Endothelial cell of umbilical vein (primary cell): ENCODE measurements around the gene SIGLEC9. TPM values are rescaled to one million over a fixed set of nuclear protein-coding genes. Genes with fewer than 3 reads are reported as not detected.

Experiments used
- BruUV-seq: library from RNA; stranded (reverse); fragments of 400-500 nt; replicated peaks from 2 replicates; lab custom pipeline; 2021; lab: Mats Ljungman, UMichigan
- CTCF ChIA-PET: fragments of 300-600, 350-600 bp; sonication (Branson Sonifier 250); formaldehyde crosslinking; loops from one replicate; lab custom pipeline; 2021; ENCODE audit warnings: antibody characterized with exemption, inconsistent platforms; lab: Charles Lee
- POLR2A ChIA-PET: fragments of 300-600, 350-600 bp; sonication (Branson Sonifier 250); formaldehyde crosslinking; loops from one replicate; lab custom pipeline; 2021; ENCODE audit warnings: antibody characterized with exemption, inconsistent platforms; lab: Charles Lee
- DNase-seq: peaks from one replicate; pipeline ENCODE4 v3.0.0-alpha.2; 2011; ENCODE audit warnings: low read depth, low spot score
- FAIRE-seq: peaks from 2 replicates; lab custom pipeline; 2011; peaks lifted over from hg19 to GRCh38; lab: Jason Lieb, UNC
- H2AFZ ChIP-seq: 2 replicates; pipeline ENCODE4 v1.6.0; 2012; ENCODE audit warnings: low read depth, low read length, control low read depth, inconsistent platforms
- H3K27ac ChIP-seq: 2 replicates; pipeline ENCODE4 v1.5.1; 2011; ENCODE audit warnings: low read depth, mild to moderate bottlenecking, control low read depth, low read length, moderate library complexity; ENCODE audit not compliant: insufficient read depth
- H3K27me3 ChIP-seq, 2 experiments: 2 replicates each; pipeline versions ENCODE4 v1.6.0 to v1.6.1; 2011; ENCODE audit warnings: low read length in 2 of 2, mixed read lengths in 1 of 2; ENCODE audit not compliant: control insufficient read depth in 2 of 2, insufficient read depth in 2 of 2
- H3K36me3 ChIP-seq, 2 experiments: 2 replicates in 1 of 2; 3 replicates in 1 of 2; pipeline ENCODE4 v1.5.1; 2011; ENCODE audit warnings: low read length in 2 of 2, mild to moderate bottlenecking in 1 of 2, moderate library complexity in 1 of 2; ENCODE audit not compliant: control insufficient read depth in 2 of 2, insufficient read depth in 2 of 2; ENCODE audit errors: extremely low read depth in 1 of 2
- H3K4me1 ChIP-seq: 3 replicates; pipeline ENCODE4 v1.5.1; 2011; ENCODE audit warnings: mild to moderate bottlenecking, low read length; ENCODE audit not compliant: control insufficient read depth, insufficient read depth; ENCODE audit errors: extremely low read depth
- H3K4me2 ChIP-seq: 2 replicates; pipeline ENCODE4 v1.6.1; 2011; ENCODE audit warnings: low read length, control low read depth, mixed read lengths; ENCODE audit not compliant: insufficient read depth
- H3K4me3 ChIP-seq, 3 experiments: fragments of 200-600 bp in 1 of 3; sonication (generic), shearing (Covaris generic) in 1 of 3; replicated peaks in 1 of 3; 2 replicates each; pipeline ENCODE4 v1.5.1; 2011 to 2016; ENCODE audit warnings: control low read depth in 3 of 3, low read length in 3 of 3, mild to moderate bottlenecking in 2 of 3, inconsistent platforms in 1 of 3, low read depth in 1 of 3, moderate library complexity in 1 of 3; ENCODE audit not compliant: insufficient read depth in 1 of 3
- H3K79me2 ChIP-seq: 2 replicates; pipeline ENCODE4 v1.6.0; 2012; ENCODE audit warnings: low read length, inconsistent platforms; ENCODE audit not compliant: control insufficient read depth, insufficient read depth
- H3K9ac ChIP-seq: replicated peaks from 2 replicates; pipeline ENCODE3; 2011; ENCODE audit warnings: low read length, control low read depth; ENCODE audit not compliant: insufficient read depth; ENCODE audit errors: extremely low read depth
- H3K9me1 ChIP-seq: replicated peaks from 3 replicates; pipeline ENCODE4 v1.6.0; 2011; ENCODE audit warnings: mild to moderate bottlenecking, low read length; ENCODE audit not compliant: control insufficient read depth, insufficient read depth; ENCODE audit errors: extremely low read depth
- H3K9me3 ChIP-seq: replicated peaks from 2 replicates; pipeline ENCODE4 v1.5.1; 2012; ENCODE audit warnings: low read length, inconsistent platforms; ENCODE audit not compliant: control insufficient read depth, insufficient read depth
- H4K20me1 ChIP-seq: replicated peaks from 2 replicates; pipeline ENCODE3; 2011; ENCODE audit warnings: mild to moderate bottlenecking, low read length; ENCODE audit not compliant: control insufficient read depth, insufficient read depth; ENCODE audit errors: extremely low read depth
- EZH2 ChIP-seq: IDR thresholded peaks from 2 replicates; pipeline ENCODE4 v1.6.1; 2012; ENCODE audit warnings: borderline replicate concordance, low read depth, mild to moderate bottlenecking, moderate library complexity, low read length, inconsistent platforms; ENCODE audit not compliant: severe bottlenecking
- FOS ChIP-seq: IDR thresholded peaks from 2 replicates; pipeline ENCODE4 v1.6.1; 2011; ENCODE audit warnings: mild to moderate bottlenecking, low read length, moderate library complexity, borderline replicate concordance; ENCODE audit not compliant: insufficient read depth
- GATA2 ChIP-seq: IDR thresholded peaks from 2 replicates; pipeline ENCODE4 v1.7.0; 2011; ENCODE audit warnings: low read depth, mild to moderate bottlenecking, moderate library complexity, mixed read lengths, low read length; ENCODE audit not compliant: insufficient read length, insufficient read depth
- JUN ChIP-seq: IDR thresholded peaks from 2 replicates; pipeline ENCODE4 v1.6.1; 2011; ENCODE audit warnings: borderline replicate concordance, low read depth; ENCODE audit not compliant: insufficient read length, insufficient read depth
- MYC ChIP-seq: IDR thresholded peaks from one replicate; pipeline ENCODE4 v1.6.1; 2011; ENCODE audit warnings: mild to moderate bottlenecking, low read depth, low read length
- POLR2A ChIP-seq: IDR thresholded peaks from 2 replicates; pipeline ENCODE4 v1.6.1; 2012; ENCODE audit warnings: low read depth, mild to moderate bottlenecking, control low read depth, low read length
- POLR2AphosphoS5 ChIP-seq: IDR thresholded peaks from 2 replicates; pipeline ENCODE4 v1.6.1; 2012; ENCODE audit warnings: low read depth, mild to moderate bottlenecking, control low read depth, low read length, moderate library complexity; ENCODE audit not compliant: insufficient read depth
- dilution Hi-C: fragments of 300-500 bp; cut with MboI; formaldehyde crosslinking; loops from one replicate; pipeline ENCODE4 v1.15.0; 2019; ENCODE audit warnings: low sequenced_read_pairs; ENCODE audit not compliant: extremely low pct_ligation_motif_present
- intact Hi-C: fragments of 100-400 bp; cut with micrococcal nuclease; formaldehyde crosslinking; loops from one replicate; pipeline ENCODE4 v1.10.0; 2022
- polyA plus RNA-seq, 4 experiments: library from polyadenylated mRNA; depleted of rRNA in 3 of 4; stranded (reverse) in 3 of 4; unstranded in 1 of 4; fragments of >200 nt; gene quantifications; 2 replicates each; pipeline versions ENCODE4 v1.2.1 to v1.2.3, GENCODE V29; 2011 to 2012; ENCODE audit warnings: missing spikeins in 1 of 4
- total RNA-seq: library from RNA; stranded (reverse); gene quantifications from 2 replicates; pipeline ENCODE4 v1.2.3, GENCODE V29; 2021
- TF ChIP-seq, protein P1 (sequence below): IDR thresholded peaks from 2 replicates; pipeline ENCODE4 v1.6.1; 2011; ENCODE audit not compliant: insufficient read depth, insufficient read length
- TF ChIP-seq, protein P2 (sequence below), 2 donors: IDR thresholded peaks; 1 replicate in 1 of 2; 2 replicates in 1 of 2; pipeline ENCODE4 v1.5.1; 2011; ENCODE audit warnings: low read length in 2 of 2, mild to moderate bottlenecking in 2 of 2, moderate library complexity in 2 of 2, control low read depth in 1 of 2, inconsistent platforms in 1 of 2, low read depth in 1 of 2; ENCODE audit not compliant: insufficient read depth in 1 of 2; ENCODE audit errors: extremely low read depth in 1 of 2

Gene SIGLEC9
- total and polyA plus RNA-seq, 2 donors (not counting 3 experiments of a cell fraction or from before 2014, with no cell fraction given), result not detected

DNA sequence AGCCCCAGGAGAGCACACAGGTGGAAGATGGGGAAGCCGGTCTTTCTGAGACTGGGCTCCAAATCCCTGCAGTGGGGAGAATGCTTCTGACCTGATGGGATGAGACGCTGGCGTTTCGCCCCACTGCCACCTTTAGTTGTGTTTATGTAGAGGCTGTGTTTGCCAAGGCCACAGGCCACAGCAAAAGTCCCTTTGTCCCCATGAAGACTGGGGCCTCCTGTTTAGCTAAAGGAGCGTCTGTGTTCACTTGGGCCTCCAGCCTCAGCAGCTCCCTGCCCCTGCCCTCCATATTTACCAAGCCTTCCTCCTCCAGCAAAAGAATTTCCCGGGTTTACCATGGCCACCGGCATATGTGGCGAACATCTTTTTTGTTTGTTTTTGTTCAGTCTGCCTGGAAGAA is 31.6 kb upstream of the SIGLEC9 start:
- no TSS peak for BruUV-seq
- Histone ChIP-seq H3K9ac (no peak overlapping the region), H3K27ac (no peak overlapping the region), H3K79me2 (no peaks in the 10 kb centered on the region), H3K36me3 (no peaks in the 10 kb centered on the region), H2AFZ (no peak overlapping the region), H3K27me3 (no peaks in the 10 kb centered on the region), H3K9me3 (no peaks in the 10 kb centered on the region), H3K4me1 (peaks cover 16% of the 10 kb centered on the region), H3K4me2 (no peak overlapping the region), H3K9me1 (no peaks in the 10 kb centered on the region), H4K20me1 (no peaks in the 10 kb centered on the region), H3K4me3 (no peak overlapping the region)
- ChIA-PET POLR2A (no interaction called here), CTCF (interaction anchor here (1.3 to 4.6 kb wide), 2 partner anchors 73 to 75 kb away, joined by 3 to 73 read pairs; no protein-coding TSS in a partner anchor)
- FAIRE-seq (no peak), DNase-seq (no peak)
- dilution Hi-C loops (no loop called here), intact Hi-C loops (no loop called here)
- TF ChIP-seq POLR2AphosphoS5, result no peak
- no peak for TF ChIP-seq MYC
- TF ChIP-seq, protein P1, sequence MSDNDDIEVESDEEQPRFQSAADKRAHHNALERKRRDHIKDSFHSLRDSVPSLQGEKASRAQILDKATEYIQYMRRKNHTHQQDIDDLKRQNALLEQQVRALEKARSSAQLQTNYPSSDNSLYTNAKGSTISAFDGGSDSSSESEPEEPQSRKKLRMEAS, result no peak
- TF ChIP-seq EZH2, result no peak
- TF ChIP-seq JUN, result no peak
- TF ChIP-seq GATA2, result no peak
- TF ChIP-seq POLR2A, result no peak
- TF ChIP-seq FOS, result no peak
- TF ChIP-seq, protein P2, sequence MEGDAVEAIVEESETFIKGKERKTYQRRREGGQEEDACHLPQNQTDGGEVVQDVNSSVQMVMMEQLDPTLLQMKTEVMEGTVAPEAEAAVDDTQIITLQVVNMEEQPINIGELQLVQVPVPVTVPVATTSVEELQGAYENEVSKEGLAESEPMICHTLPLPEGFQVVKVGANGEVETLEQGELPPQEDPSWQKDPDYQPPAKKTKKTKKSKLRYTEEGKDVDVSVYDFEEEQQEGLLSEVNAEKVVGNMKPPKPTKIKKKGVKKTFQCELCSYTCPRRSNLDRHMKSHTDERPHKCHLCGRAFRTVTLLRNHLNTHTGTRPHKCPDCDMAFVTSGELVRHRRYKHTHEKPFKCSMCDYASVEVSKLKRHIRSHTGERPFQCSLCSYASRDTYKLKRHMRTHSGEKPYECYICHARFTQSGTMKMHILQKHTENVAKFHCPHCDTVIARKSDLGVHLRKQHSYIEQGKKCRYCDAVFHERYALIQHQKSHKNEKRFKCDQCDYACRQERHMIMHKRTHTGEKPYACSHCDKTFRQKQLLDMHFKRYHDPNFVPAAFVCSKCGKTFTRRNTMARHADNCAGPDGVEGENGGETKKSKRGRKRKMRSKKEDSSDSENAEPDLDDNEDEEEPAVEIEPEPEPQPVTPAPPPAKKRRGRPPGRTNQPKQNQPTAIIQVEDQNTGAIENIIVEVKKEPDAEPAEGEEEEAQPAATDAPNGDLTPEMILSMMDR (IDR thresholded peaks at IDR 0.05; ENCODE audit: extremely low read depth in 1 of 2, insufficient read depth in 1 of 2, low read depth in 1 of 2, low read length in 2 of 2), result no peak
